Body of pancreas (tissue), 4 donors: Measurements from ENCODE around the gene BAZ2B. TPM values are rescaled to one million over a fixed set of nuclear protein-coding genes. Genes with fewer than 3 reads are reported as not detected.

ENCODE experiments used
- ATAC-seq: fragments of 150-250 bp; one replicate; pipeline ENCODE4 v1.9.1; 2016
- DNase-seq, 4 donors: peaks; one replicate each; pipeline ENCODE4 v3.0.0-alpha.2; 2019
- H3K27ac ChIP-seq, 4 donors: fragments of 200-600 bp; sonication (generic); 1 replicate in 3 of 4; 2 replicates in 1 of 4; pipeline versions ENCODE4 v1.5.1 to v1.6.1; 2016 to 2019; ENCODE audit warnings: mild to moderate bottlenecking in 1 of 4, mixed read lengths in 1 of 4, moderate library complexity in 1 of 4
- H3K27me3 ChIP-seq, 2 donors: fragments of 200-600 bp; sonication (generic); one replicate each; pipeline ENCODE4 v1.6.0; 2016; ENCODE audit warnings: mild to moderate bottlenecking in 1 of 2
- H3K36me3 ChIP-seq, 2 donors: fragments of 200-600 bp; sonication (generic); replicated peaks in 1 of 2; 2 replicates each; pipeline ENCODE4 v1.5.1; 2016; ENCODE audit warnings: low read depth in 2 of 2; ENCODE audit not compliant: insufficient read depth in 1 of 2
- H3K4me1 ChIP-seq: fragments of 200-600 bp; sonication (generic); one replicate; pipeline ENCODE4 v1.6.0; 2016
- H3K4me3 ChIP-seq, 2 donors: fragments of 200-600 bp; sonication (generic); 1 replicate in 1 of 2; 2 replicates in 1 of 2; pipeline ENCODE4 v1.5.1; 2016 to 2019
- H3K9me3 ChIP-seq, 3 donors: fragments of 200-600 bp; sonication (generic); 1 replicate in 2 of 3; 2 replicates in 1 of 3; pipeline ENCODE4 v1.5.1; 2016
- POLR2A ChIP-seq, 3 donors: fragments of 450-650 bp; IDR thresholded peaks; one replicate each; pipeline ENCODE4 v1.6.1; 2016; ENCODE audit warnings: antibody characterized with exemption in 3 of 3, mild to moderate bottlenecking in 2 of 3
- WGBS, 2 donors: methylation state at CpG; one replicate each; pipeline ENCODE4 v1.1.5; 2017; 5-methylcytosine and 5-hydroxymethylcytosine counted together
- intact Hi-C: fragments of 100-400 bp; cut with DNase I; formaldehyde crosslinking; loops from one replicate; pipeline ENCODE4 v1.15.1; 2023
- total RNA-seq, 2 donors: library from RNA; depleted of rRNA; stranded (reverse); fragments of >200 nt; gene quantifications; one replicate each; pipeline ENCODE4 v1.1.0, GENCODE V29; 2016
- TF ChIP-seq, protein P1 (sequence below), 7 experiments: fragments of 450-650 bp in 4 of 7; fragments of 200-600 bp in 3 of 7; sonication (generic) in 3 of 7; IDR thresholded peaks; one replicate each; pipeline ENCODE4 v1.5.1; 2016 to 2019; ENCODE audit warnings: antibody characterized with exemption in 7 of 7

Gene BAZ2B
- total RNA-seq, 2 donors from 2014 or later, result 62.5 to 104 TPM

- H3K4me3 ChIP-seq, result no peak overlapping the region
- TF ChIP-seq, protein P1, sequence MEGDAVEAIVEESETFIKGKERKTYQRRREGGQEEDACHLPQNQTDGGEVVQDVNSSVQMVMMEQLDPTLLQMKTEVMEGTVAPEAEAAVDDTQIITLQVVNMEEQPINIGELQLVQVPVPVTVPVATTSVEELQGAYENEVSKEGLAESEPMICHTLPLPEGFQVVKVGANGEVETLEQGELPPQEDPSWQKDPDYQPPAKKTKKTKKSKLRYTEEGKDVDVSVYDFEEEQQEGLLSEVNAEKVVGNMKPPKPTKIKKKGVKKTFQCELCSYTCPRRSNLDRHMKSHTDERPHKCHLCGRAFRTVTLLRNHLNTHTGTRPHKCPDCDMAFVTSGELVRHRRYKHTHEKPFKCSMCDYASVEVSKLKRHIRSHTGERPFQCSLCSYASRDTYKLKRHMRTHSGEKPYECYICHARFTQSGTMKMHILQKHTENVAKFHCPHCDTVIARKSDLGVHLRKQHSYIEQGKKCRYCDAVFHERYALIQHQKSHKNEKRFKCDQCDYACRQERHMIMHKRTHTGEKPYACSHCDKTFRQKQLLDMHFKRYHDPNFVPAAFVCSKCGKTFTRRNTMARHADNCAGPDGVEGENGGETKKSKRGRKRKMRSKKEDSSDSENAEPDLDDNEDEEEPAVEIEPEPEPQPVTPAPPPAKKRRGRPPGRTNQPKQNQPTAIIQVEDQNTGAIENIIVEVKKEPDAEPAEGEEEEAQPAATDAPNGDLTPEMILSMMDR (IDR thresholded peaks at IDR 0.05), result no peak
- no peak for TF ChIP-seq POLR2A (IDR thresholded peaks at IDR 0.05)
- WGBS, 2 donors, result 69 to 82% methylated on average over 1 of the region's 1 CpG
- intact Hi-C loops, result no loop called here
- no peaks in the 10 kb centered on the region for H3K27me3 ChIP-seq
- DNase-seq (no peak), ATAC-seq (no peak)
- H3K36me3 ChIP-seq, result peaks cover 0 to 3% of the 10 kb centered on the region in 2 donors
- H3K27ac ChIP-seq, result no peak overlapping the region
- H3K9me3 ChIP-seq, result no peaks in the 10 kb centered on the region
- H3K4me1 ChIP-seq, result peaks cover 4% of the 10 kb centered on the region
Measured at GRCh38 chr2:159396799-159397198, 219.5 kb downstream of the BAZ2B start.

- 95 to 96% methylated on average over 6 of the region's 6 CpGs for WGBS, 2 donors
Measured at GRCh38 chr2:159382447-159383028, 233.8 kb downstream of the BAZ2B start.

GRCh38 chr2:159381574-159381973, 234.8 kb downstream of the BAZ2B start:
- Histone ChIP-seq H3K9me3 (no peaks in the 10 kb centered on the region), H3K4me1 (no peaks in the 10 kb centered on the region), H3K36me3 (peaks cover 0 to 8% of the 10 kb centered on the region in 2 donors), H3K27me3 (no peaks in the 10 kb centered on the region), H3K4me3 (no peak overlapping the region), H3K27ac (no peak overlapping the region)
- no peak for ATAC-seq
- no peak for DNase-seq
- TF ChIP-seq, protein P1 (IDR thresholded peaks at IDR 0.05), result no peak
- TF ChIP-seq POLR2A (IDR thresholded peaks at IDR 0.05), result no peak
- intact Hi-C loops, result no loop called here

More at GRCh38 chr2:159382447-159383028, 233.8 kb downstream of the BAZ2B start:
- H3K27ac ChIP-seq, result no peak overlapping the region
- no peak for ATAC-seq
- no peaks in the 10 kb centered on the region for H3K4me1 ChIP-seq
- H3K36me3 ChIP-seq, result peaks cover 0 to 8% of the 10 kb centered on the region in 2 donors
- no peaks in the 10 kb centered on the region for H3K27me3 ChIP-seq
- H3K4me3 ChIP-seq, result no peak overlapping the region
- DNase-seq, result no peak
- no peaks in the 10 kb centered on the region for H3K9me3 ChIP-seq
- TF ChIP-seq, protein P1 (IDR thresholded peaks at IDR 0.05), result no peak
- no peak for TF ChIP-seq POLR2A (IDR thresholded peaks at IDR 0.05)
- intact Hi-C loops, result no loop called here

- no peak for DNase-seq
- H3K36me3 ChIP-seq, result peaks cover 0 to 8% of the 10 kb centered on the region in 2 donors
Measured at GRCh38 chr2:159380685-159381239, 235.6 kb downstream of the BAZ2B start.

More at GRCh38 chr2:159380685-159381239, 235.6 kb downstream of the BAZ2B start:
- TF ChIP-seq, protein P1 (IDR thresholded peaks at IDR 0.05), result no peak
- TF ChIP-seq POLR2A (IDR thresholded peaks at IDR 0.05), result no peak
- H3K27ac ChIP-seq, result no peak overlapping the region
- 94 to 100% methylated on average over 1 of the region's 1 CpG for WGBS, 2 donors
- ATAC-seq, result no peak
- H3K27me3 ChIP-seq, result no peaks in the 10 kb centered on the region
- H3K4me1 ChIP-seq, result no peaks in the 10 kb centered on the region
- H3K4me3 ChIP-seq, result no peak overlapping the region
- intact Hi-C loops, result no loop called here
- no peaks in the 10 kb centered on the region for H3K9me3 ChIP-seq
